ENCODE data around the gene CHMP4B.

- TF ChIP-seq POLR2A (IDR thresholded peaks at IDR 0.05) (no peak), CTCF (IDR thresholded peaks at IDR 0.05) (no peak)
Observed at GRCh38 chr20:33889312-33889711, 78.2 kb downstream of the CHMP4B start.
